PC-9 (cell line): Measurements from ENCODE around the gene CDA.

ENCODE experiments used
- CTCF ChIP-seq: fragments of 200-600 bp; sonication (generic); conservative IDR thresholded peaks from 2 replicates; pipeline ENCODE4 v1.6.1; 2017; ENCODE audit warnings: mixed run types, antibody characterized with exemption, mild to moderate bottlenecking, moderate library complexity
- EZH2 ChIP-seq: fragments of 200-600 bp; sonication (generic); IDR thresholded peaks from 2 replicates; pipeline ENCODE4 v1.8.0; 2017; ENCODE audit warnings: antibody characterized with exemption, low read depth

GRCh38 chr1:20658166-20658915 is 69.4 kb downstream of the CDA start:
- TF ChIP-seq EZH2: no peak
- no peak for TF ChIP-seq CTCF
